HEK293T (cell line): ENCODE measurements around the gene TSPAN4.

Source experiments
- CTCF ChIA-PET: fragments of 350-600 bp; formaldehyde crosslinking; extraction: SDS; loops from one replicate; lab custom pipeline; 2021; ENCODE audit warnings: antibody characterized with exemption, inconsistent platforms; lab: Yijun Ruan, JAX
- POLR2A ChIA-PET: fragments of 350-600 bp; formaldehyde crosslinking; extraction: SDS; loops from one replicate; lab custom pipeline; 2020; ENCODE audit warnings: antibody characterized with exemption, inconsistent platforms; lab: Yijun Ruan, JAX
- DNase-seq: peaks from one replicate; pipeline ENCODE4 v3.0.0; 2012; ENCODE audit warnings: mixed read lengths; ENCODE audit errors: extremely low spot score
- ARNT ChIP-seq: fragments of 450-650 bp; IDR thresholded peaks from 2 replicates; pipeline ENCODE4 v1.6.1; 2017; ENCODE audit warnings: mild to moderate bottlenecking
- BHLHE40 ChIP-seq: fragments of 450-650 bp; IDR thresholded peaks from 2 replicates; pipeline ENCODE4 v1.6.1; 2016; ENCODE audit warnings: mild to moderate bottlenecking, moderate library complexity, borderline replicate concordance
- CTBP1 ChIP-seq: fragments of 450-650 bp; IDR thresholded peaks from 2 replicates; pipeline ENCODE4 v1.6.1; 2016; ENCODE audit warnings: borderline replicate concordance
- ELF4 ChIP-seq: fragments of 450-650 bp; IDR thresholded peaks from 2 replicates; pipeline ENCODE4 v1.6.1; 2017; ENCODE audit warnings: antibody characterized with exemption
- FOXA1 ChIP-seq: fragments of 450-650 bp; IDR thresholded peaks from 2 replicates; pipeline ENCODE4 v1.6.1; 2016; ENCODE audit warnings: mild to moderate bottlenecking
- FOXK2 ChIP-seq: fragments of 450-650 bp; IDR thresholded peaks from 2 replicates; pipeline ENCODE4 v1.6.1; 2016; ENCODE audit warnings: mild to moderate bottlenecking
- FOXM1 ChIP-seq: fragments of 450-650 bp; IDR thresholded peaks from 2 replicates; pipeline ENCODE4 v1.6.1; 2017; ENCODE audit warnings: mild to moderate bottlenecking, borderline replicate concordance
- HDGF ChIP-seq: fragments of 450-650 bp; IDR thresholded peaks from 2 replicates; pipeline ENCODE4 v1.6.1; 2017; ENCODE audit warnings: antibody characterized with exemption, borderline replicate concordance
- L3MBTL2 ChIP-seq: fragments of 450-650 bp; conservative IDR thresholded peaks from 2 replicates; pipeline ENCODE4 v1.6.1; 2016; ENCODE audit warnings: mild to moderate bottlenecking
- LEF1 ChIP-seq: fragments of 450-650 bp; IDR thresholded peaks from 2 replicates; pipeline ENCODE4 v1.6.1; 2017; ENCODE audit warnings: mild to moderate bottlenecking, borderline replicate concordance
- NFRKB ChIP-seq: fragments of 450-650 bp; IDR thresholded peaks from 2 replicates; pipeline ENCODE4 v1.6.1; 2016; ENCODE audit warnings: mild to moderate bottlenecking, moderate library complexity
- PKNOX1 ChIP-seq: fragments of 450-650 bp; IDR thresholded peaks from 2 replicates; pipeline ENCODE4 v1.6.1; 2016
- SP1 ChIP-seq: fragments of 450-650 bp; IDR thresholded peaks from 2 replicates; pipeline ENCODE4 v1.6.1; 2017
- SUZ12 ChIP-seq: fragments of 450-650 bp; IDR thresholded peaks from 2 replicates; pipeline ENCODE4 v1.6.1; 2016; ENCODE audit warnings: mild to moderate bottlenecking
- TARDBP ChIP-seq: fragments of 450-650 bp; IDR thresholded peaks from 2 replicates; pipeline ENCODE4 v1.6.1; 2016
- ZNF384 ChIP-seq: fragments of 450-650 bp; IDR thresholded peaks from 2 replicates; pipeline ENCODE4 v1.6.1; 2016

The TSPAN4 gene

GRCh38 chr11:833114-833791 is 9.4 kb upstream of the TSPAN4 start:
- DNase-seq: peak; percentile 51
- CTCF ChIA-PET: interaction anchor here (1.4 kb wide), 1 partner anchor 10 kb away, joined by 4 read pairs; the partner anchor contains the start of gene TSPAN4
- POLR2A ChIA-PET: interaction anchor here (0.5 to 8.0 kb wide), 9 partner anchors 9 to 55 kb away, joined by 3 to 63 read pairs (median 5); partner anchors contain the start of genes PNPLA2, POLR2L, RPLP2 and TSPAN4
- TF ChIP-seq L3MBTL2 (no peak), FOXK2 (no peak), BHLHE40 (no peak), ZNF384 (no peak), HDGF (no peak), PKNOX1 (no peak), NFRKB (no peak), FOXM1 (no peak), FOXA1 (no peak), SP1 (no peak), TARDBP (no peak), CTBP1 (no peak), ELF4 (no peak)

- CTCF ChIA-PET: interaction anchor here (0.7 to 1.4 kb wide), 2 partner anchors 9 to 549 kb away, joined by 3 to 4 read pairs; partner anchors contain the start of gene TSPAN4
- no peak for DNase-seq
- POLR2A ChIA-PET: interaction anchor here (0.6 to 8.0 kb wide), 7 partner anchors 9 to 77 kb away, joined by 3 to 63 read pairs (median 5); partner anchors contain the start of genes CHID1, PNPLA2, POLR2L and RPLP2
- TF ChIP-seq PKNOX1 (no peak), SP1 (no peak), ZNF384 (no peak), FOXA1 (no peak), LEF1 (no peak), SUZ12 (no peak), FOXM1 (no peak), CTBP1 (no peak), BHLHE40 (no peak), L3MBTL2 (no peak), TARDBP (no peak), HDGF (no peak), ARNT (no peak), NFRKB (no peak), FOXK2 (no peak), ELF4 (no peak)
Measured at GRCh38 chr11:833849-834311, 8.8 kb upstream of the TSPAN4 start.

GRCh38 chr11:834371-835316 is 8.0 kb upstream of the TSPAN4 start:
- no peak for TF ChIP-seq PKNOX1
- no peak for TF ChIP-seq TARDBP
- TF ChIP-seq FOXK2: no peak
- TF ChIP-seq FOXM1: no peak
- no peak for TF ChIP-seq ZNF384
- TF ChIP-seq CTBP1: no peak
- no peak for TF ChIP-seq LEF1
- TF ChIP-seq L3MBTL2: no peak
- TF ChIP-seq ARNT: no peak
- no peak for TF ChIP-seq FOXA1
- no peak for TF ChIP-seq NFRKB
- TF ChIP-seq ELF4: no peak
- TF ChIP-seq SUZ12: no peak
- TF ChIP-seq BHLHE40: no peak
- no peak for TF ChIP-seq HDGF
- TF ChIP-seq SP1: no peak
- POLR2A ChIA-PET: interaction anchor here (0.6 to 8.0 kb wide), 8 partner anchors 8 to 76 kb away, joined by 3 to 63 read pairs (median 4); partner anchors contain the start of genes CHID1, PNPLA2, POLR2L and RPLP2
- DNase-seq: no peak
- CTCF ChIA-PET: interaction anchor here (0.7 to 1.4 kb wide), 2 partner anchors 8 to 548 kb away, joined by 3 to 4 read pairs; partner anchors contain the start of gene TSPAN4

GRCh38 chr11:836274-836673 is 6.4 kb upstream of the TSPAN4 start:
- POLR2A ChIA-PET: no interaction called here
- TF ChIP-seq ZNF384 (no peak), ARNT (no peak), BHLHE40 (no peak), ELF4 (no peak), NFRKB (no peak), SUZ12 (no peak), LEF1 (no peak)
- CTCF ChIA-PET: no interaction called here
- no peak for DNase-seq

- POLR2A ChIA-PET: no interaction called here
- DNase-seq: no peak
- TF ChIP-seq SUZ12: no peak
- no peak for TF ChIP-seq TARDBP
Measured at GRCh38 chr11:836700-837099, 6.0 kb upstream of the TSPAN4 start.

More at GRCh38 chr11:836700-837099, 6.0 kb upstream of the TSPAN4 start:
- CTCF ChIA-PET: interaction anchor here (0.7 kb wide), 1 partner anchor 40 kb away, joined by 3 read pairs; no protein-coding TSS in a partner anchor
